Mucosa of descending colon (tissue), 3 donors: ENCODE results near the gene ZNF213. TPM values are rescaled to one million over a fixed set of nuclear protein-coding genes. Genes with fewer than 3 reads are reported as not detected.

Experiments
- ATAC-seq: fragments of 200-7000 bp; cut with Tn5 transposase; one replicate; pipeline ENCODE4 v1.9.1; 2020; ENCODE audit warnings: mild to moderate bottlenecking, moderate library complexity
- DNase-seq, 3 donors: peaks; one replicate each; pipeline ENCODE4 v3.0.0-alpha.2; 2020
- H3K36me3 ChIP-seq: fragments of 200-600 bp; one replicate; pipeline ENCODE4 v1.8.0; 2021; ENCODE audit warnings: low read depth, mild to moderate bottlenecking
- H3K4me1 ChIP-seq: fragments of 200-600 bp; one replicate; pipeline ENCODE4 v1.8.0; 2021; ENCODE audit warnings: low read depth, mild to moderate bottlenecking
- H3K4me3 ChIP-seq: fragments of 200-600 bp; one replicate; pipeline ENCODE4 v1.8.0; 2021; ENCODE audit warnings: mild to moderate bottlenecking
- H3K9me3 ChIP-seq: fragments of 200-600 bp; one replicate; pipeline ENCODE4 v1.8.0; 2021; ENCODE audit warnings: mild to moderate bottlenecking
- CTCF ChIP-seq: fragments of 200-600 bp; IDR thresholded peaks from one replicate; pipeline ENCODE4 v1.8.0; 2022; ENCODE audit warnings: antibody characterized with exemption, mild to moderate bottlenecking
- intact Hi-C, 2 donors: fragments of 100-400 bp; cut with DNase I in 1 of 2; cut with micrococcal nuclease in 1 of 2; formaldehyde crosslinking; loops; one replicate each; pipeline versions ENCODE4 v1.11.0 to v1.11.1; 2022; cut with DNase I, micrococcal nuclease
- total RNA-seq, 3 donors: library from RNA; stranded (reverse); fragmentation: NEBNext Ultra II Directional in 2 of 3; extraction: Animal tissue kit (Norgen Biotek cat#: 25700) in 2 of 3; gene quantifications; one replicate each; pipeline versions ENCODE4 v1.2.1 to v1.2.4, GENCODE V29; 2021 to 2023
- donor health status: DM: no; HTN: no; CAD: no; lungs with moderate emphysema.
- donor health status: DM: no; HTN: no; CAD: no.
- donor health status: DM: no; HTN: yes; CAD: no.

The ZNF213 gene
- total RNA-seq, 3 donors from 2014 or later = 10.3 to 18.1 (median 14.1) TPM

- ATAC-seq (no peak), DNase-seq (peak in 2 of 3 donors; percentile 11 to 12)
- Histone ChIP-seq H3K4me3 (no peak overlapping the region), H3K9me3 (no peaks in the 10 kb centered on the region), H3K36me3 (no peaks in the 10 kb centered on the region), H3K4me1 (no peaks in the 10 kb centered on the region)
- no peak for TF ChIP-seq CTCF
- intact Hi-C loops = no loop called here
These were observed 46.4 kb upstream of the ZNF213 start for GRCh38 chr16:3088450-3088849.

GRCh38 chr16:3088925-3089716, 45.7 kb upstream of the ZNF213 start:
- H3K4me1 ChIP-seq = no peaks in the 10 kb centered on the region
- DNase-seq = peak in 2 of 3 donors; percentile 14 to 47
- no peak for ATAC-seq
- no peak overlapping the region for H3K4me3 ChIP-seq
- no peaks in the 10 kb centered on the region for H3K9me3 ChIP-seq
- no peaks in the 10 kb centered on the region for H3K36me3 ChIP-seq
- intact Hi-C loops = no loop called here
- no peak for TF ChIP-seq CTCF

- intact Hi-C loops = no loop called here
- Histone ChIP-seq H3K4me1 (no peaks in the 10 kb centered on the region), H3K9me3 (no peaks in the 10 kb centered on the region), H3K36me3 (no peaks in the 10 kb centered on the region), H3K4me3 (no peak overlapping the region)
- DNase-seq = peak in 2 of 3 donors; percentile 22 to 53
- ATAC-seq = no peak
- no peak for TF ChIP-seq CTCF
These were observed 44.9 kb upstream of the ZNF213 start for GRCh38 chr16:3089717-3090592.

GRCh38 chr16:3091551-3091950, 43.3 kb upstream of the ZNF213 start:
- peak in 1 of 3 donors; percentile 36 for DNase-seq
- Histone ChIP-seq H3K9me3 (no peaks in the 10 kb centered on the region), H3K36me3 (no peaks in the 10 kb centered on the region), H3K4me1 (no peaks in the 10 kb centered on the region), H3K4me3 (no peak overlapping the region)
- intact Hi-C loops = no loop called here
- no peak for ATAC-seq
- no peak for TF ChIP-seq CTCF

- intact Hi-C loops = no loop called here
- peak in 1 of 3 donors; percentile 42 for DNase-seq
- no peak for TF ChIP-seq CTCF
- no peak overlapping the region for H3K4me3 ChIP-seq
- ATAC-seq = no peak
- H3K36me3 ChIP-seq = no peaks in the 10 kb centered on the region
- H3K9me3 ChIP-seq = no peaks in the 10 kb centered on the region
- H3K4me1 ChIP-seq = no peaks in the 10 kb centered on the region
These were observed 42.3 kb upstream of the ZNF213 start for GRCh38 chr16:3092501-3092941.
